ENCODE measurements around the gene DPEP2.

Gene DPEP2

DNA sequence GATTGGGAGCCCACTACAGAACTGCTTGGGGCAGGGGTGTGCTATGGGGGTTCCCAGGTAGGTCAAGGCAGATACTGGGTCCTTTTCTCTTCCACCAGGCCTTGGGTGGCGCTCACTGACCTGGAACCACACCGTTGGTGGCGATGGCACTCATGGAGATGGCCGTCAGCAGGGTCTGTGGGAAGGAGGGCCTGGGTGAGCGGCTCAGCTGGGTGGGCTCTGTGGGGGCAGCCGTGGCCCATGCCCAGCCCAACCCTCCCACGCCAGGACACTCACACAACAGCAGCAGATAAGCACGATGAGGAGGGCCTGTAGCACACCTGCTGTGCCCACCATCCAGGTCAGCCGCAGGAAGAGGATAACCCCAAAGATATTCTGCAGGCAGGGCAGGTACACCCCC is 41.7 kb downstream of the DPEP2 start:
- Histone ChIP-seq H3K27me3 (ENCODE audit: insufficient read depth, low read length) (no peaks in the 10 kb centered on the region), H3K9me2 (ENCODE audit: low read depth, low read length) (no peaks in the 10 kb centered on the region), H2AFZ (ENCODE audit: low read length) (no peak overlapping the region), H3K79me2 (ENCODE audit: insufficient read depth, low read length) (no peaks in the 10 kb centered on the region), H3K4me2 (ENCODE audit: low read length) (no peak overlapping the region), H3K4me3 (ENCODE audit: low read depth, low read length, poor library complexity, severe bottlenecking) (no peak overlapping the region), H3K36me3 (ENCODE audit: insufficient read depth, low read length) (peaks cover 11% of the 10 kb centered on the region; the same call in 1 of the 2 replicates), H3K27ac (ENCODE audit: low read depth, low read length, poor library complexity, severe bottlenecking) (no peak overlapping the region), H3K9me3 (ENCODE audit: low read length) (no peaks in the 10 kb centered on the region), H3K9ac (ENCODE audit: low read length) (no peak overlapping the region), H3K4me1 (ENCODE audit: insufficient read depth, low read length, severe bottlenecking) (no peaks in the 10 kb centered on the region), H3F3A (ENCODE audit: insufficient read depth, low read length) (no peaks in the 10 kb centered on the region), H4K20me1 (ENCODE audit: insufficient read depth, low read length) (no peaks in the 10 kb centered on the region)
- no peak for TF ChIP-seq EZH2 (IDR thresholded peaks at IDR 0.05; ENCODE audit: borderline replicate concordance, low read length)

DNA sequence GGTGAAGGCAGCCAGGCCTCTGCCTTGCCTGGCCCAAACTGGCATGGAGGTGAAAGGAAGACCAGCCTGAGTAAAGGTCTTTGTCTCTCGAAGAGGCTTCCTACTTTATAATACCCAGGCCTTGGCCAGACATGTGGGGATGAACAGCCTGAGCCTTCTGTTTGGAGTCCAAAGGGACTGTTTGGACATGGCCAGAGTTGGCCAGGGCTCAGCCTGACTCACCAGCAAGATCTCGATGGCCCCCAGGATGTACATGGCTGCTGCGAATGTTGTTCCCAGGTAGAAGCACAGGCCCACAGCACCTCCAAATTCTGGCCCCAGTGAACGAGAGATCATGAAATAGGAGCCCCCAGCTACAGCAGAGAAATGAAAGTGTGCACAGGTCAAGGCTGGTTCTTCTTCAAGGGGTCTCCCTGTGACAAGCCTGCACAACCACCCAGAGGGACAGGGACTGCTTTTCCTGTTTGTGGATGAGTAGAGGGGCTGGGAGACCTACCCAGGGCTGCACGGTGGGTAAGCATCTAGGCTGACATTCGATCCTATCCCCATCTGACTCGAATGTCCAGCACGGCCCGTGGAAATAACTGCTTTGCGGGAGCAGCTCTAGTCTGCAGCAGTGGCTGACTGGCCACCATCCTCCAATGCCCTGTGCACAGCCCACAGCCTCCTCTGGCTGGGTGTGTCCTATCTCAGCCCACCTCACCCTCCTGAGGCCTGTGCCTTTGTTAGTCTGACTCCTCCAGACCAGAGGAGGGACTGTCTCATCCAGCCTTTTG is 44.7 kb downstream of the DPEP2 start:
- no peak overlapping the region for H3K9ac ChIP-seq (ENCODE audit: low read length)
- H3F3A ChIP-seq (ENCODE audit: insufficient read depth, low read length) = no peaks in the 10 kb centered on the region
- H3K4me1 ChIP-seq (ENCODE audit: insufficient read depth, low read length, severe bottlenecking) = no peaks in the 10 kb centered on the region
- no peak overlapping the region for H3K4me2 ChIP-seq (ENCODE audit: low read length)
- no peaks in the 10 kb centered on the region for H3K9me2 ChIP-seq (ENCODE audit: low read depth, low read length)
- TF ChIP-seq, protein P1, sequence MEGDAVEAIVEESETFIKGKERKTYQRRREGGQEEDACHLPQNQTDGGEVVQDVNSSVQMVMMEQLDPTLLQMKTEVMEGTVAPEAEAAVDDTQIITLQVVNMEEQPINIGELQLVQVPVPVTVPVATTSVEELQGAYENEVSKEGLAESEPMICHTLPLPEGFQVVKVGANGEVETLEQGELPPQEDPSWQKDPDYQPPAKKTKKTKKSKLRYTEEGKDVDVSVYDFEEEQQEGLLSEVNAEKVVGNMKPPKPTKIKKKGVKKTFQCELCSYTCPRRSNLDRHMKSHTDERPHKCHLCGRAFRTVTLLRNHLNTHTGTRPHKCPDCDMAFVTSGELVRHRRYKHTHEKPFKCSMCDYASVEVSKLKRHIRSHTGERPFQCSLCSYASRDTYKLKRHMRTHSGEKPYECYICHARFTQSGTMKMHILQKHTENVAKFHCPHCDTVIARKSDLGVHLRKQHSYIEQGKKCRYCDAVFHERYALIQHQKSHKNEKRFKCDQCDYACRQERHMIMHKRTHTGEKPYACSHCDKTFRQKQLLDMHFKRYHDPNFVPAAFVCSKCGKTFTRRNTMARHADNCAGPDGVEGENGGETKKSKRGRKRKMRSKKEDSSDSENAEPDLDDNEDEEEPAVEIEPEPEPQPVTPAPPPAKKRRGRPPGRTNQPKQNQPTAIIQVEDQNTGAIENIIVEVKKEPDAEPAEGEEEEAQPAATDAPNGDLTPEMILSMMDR (IDR thresholded peaks at IDR 0.05; ENCODE audit: low read length) = no peak
- TF ChIP-seq EZH2 (IDR thresholded peaks at IDR 0.05; ENCODE audit: borderline replicate concordance, low read length) = no peak
- no peak overlapping the region for H2AFZ ChIP-seq (ENCODE audit: low read length)
- peaks cover 12% of the 10 kb centered on the region; the same call in 1 of the 2 replicates for H3K36me3 ChIP-seq (ENCODE audit: insufficient read depth, low read length)
- H3K27ac ChIP-seq (ENCODE audit: low read depth, low read length, poor library complexity, severe bottlenecking) = no peak overlapping the region
- no peaks in the 10 kb centered on the region for H3K9me3 ChIP-seq (ENCODE audit: low read length)
- no peak overlapping the region for H3K4me3 ChIP-seq (ENCODE audit: low read depth, low read length, poor library complexity, severe bottlenecking)
- H3K27me3 ChIP-seq (ENCODE audit: insufficient read depth, low read length) = no peaks in the 10 kb centered on the region
- H4K20me1 ChIP-seq (ENCODE audit: insufficient read depth, low read length) = no peaks in the 10 kb centered on the region
- no peaks in the 10 kb centered on the region for H3K79me2 ChIP-seq (ENCODE audit: insufficient read depth, low read length)

DNA sequence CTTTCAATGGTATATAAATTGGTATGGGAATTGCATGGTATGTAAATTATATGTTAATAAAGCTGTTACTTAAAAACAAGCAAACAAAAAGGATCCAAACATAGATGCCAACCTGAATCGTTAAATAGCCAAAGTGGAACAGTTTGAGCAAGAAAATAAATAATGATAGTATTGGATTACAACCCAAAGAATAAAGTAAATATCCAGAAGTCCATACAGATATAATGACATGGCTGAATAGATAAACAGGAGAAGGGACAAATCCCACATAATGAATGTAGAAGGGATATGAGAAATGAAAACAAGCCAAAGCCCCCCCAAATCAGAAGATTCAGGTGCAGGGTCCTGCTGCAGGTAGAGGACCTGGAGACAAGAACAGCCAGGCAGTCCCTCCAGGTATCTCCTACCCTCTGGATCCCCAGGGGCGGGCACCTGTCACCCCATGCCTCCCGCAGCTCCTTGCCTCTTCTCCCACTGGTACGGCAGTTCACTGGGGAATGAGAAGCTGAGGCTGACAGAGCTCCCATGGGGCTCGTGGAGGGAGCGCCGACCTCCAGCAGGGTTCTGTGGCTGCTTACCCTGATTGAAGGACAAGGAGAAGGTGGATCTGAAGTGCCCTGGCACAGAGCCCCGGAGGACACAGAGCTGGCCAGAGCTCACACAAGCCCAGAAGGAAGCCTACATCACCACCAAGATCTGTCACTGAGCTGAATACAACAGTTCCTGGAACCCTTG is 45.5 kb downstream of the DPEP2 start:
- Histone ChIP-seq H4K20me1 (ENCODE audit: insufficient read depth, low read length) (no peaks in the 10 kb centered on the region), H3K36me3 (ENCODE audit: insufficient read depth, low read length) (peaks cover 12% of the 10 kb centered on the region; the same call in 1 of the 2 replicates), H3K4me1 (ENCODE audit: insufficient read depth, low read length, severe bottlenecking) (no peaks in the 10 kb centered on the region), H2AFZ (ENCODE audit: low read length) (no peak overlapping the region), H3K9me2 (ENCODE audit: low read depth, low read length) (no peaks in the 10 kb centered on the region), H3K4me2 (ENCODE audit: low read length) (no peak overlapping the region), H3K27ac (ENCODE audit: low read depth, low read length, poor library complexity, severe bottlenecking) (no peak overlapping the region), H3K4me3 (ENCODE audit: low read depth, low read length, poor library complexity, severe bottlenecking) (no peak overlapping the region), H3K9me3 (ENCODE audit: low read length) (no peaks in the 10 kb centered on the region), H3F3A (ENCODE audit: insufficient read depth, low read length) (no peaks in the 10 kb centered on the region), H3K9ac (ENCODE audit: low read length) (no peak overlapping the region), H3K27me3 (ENCODE audit: insufficient read depth, low read length) (no peaks in the 10 kb centered on the region), H3K79me2 (ENCODE audit: insufficient read depth, low read length) (no peaks in the 10 kb centered on the region)
- TF ChIP-seq, protein P1 (IDR thresholded peaks at IDR 0.05; ENCODE audit: low read length) = no peak
- TF ChIP-seq EZH2 (IDR thresholded peaks at IDR 0.05; ENCODE audit: borderline replicate concordance, low read length) = no peak
